Measurements from ENCODE around the gene NEDD4L.

NEDD4L gene

GRCh38 chr18:58116818-58117217, 72.8 kb downstream of the NEDD4L start:
- no peaks in the 10 kb centered on the region for H3K79me2 ChIP-seq (ENCODE audit: control insufficient read depth, insufficient read depth, low read length, unreplicated experiment)
- H3K36me3 ChIP-seq (ENCODE audit: insufficient read depth, low read length), result no peaks in the 10 kb centered on the region
- H3K27me3 ChIP-seq (ENCODE audit: insufficient read depth, low read length), result no peaks in the 10 kb centered on the region
- H2AFZ ChIP-seq (ENCODE audit: low read length, unreplicated experiment), result no peak overlapping the region
- H3K4me1 ChIP-seq (ENCODE audit: control insufficient read depth, insufficient read depth, low read length, unreplicated experiment), result peaks cover 13% of the 10 kb centered on the region
- no peak overlapping the region for H3K27ac ChIP-seq (ENCODE audit: low read depth, low read length)
- H3K4me3 ChIP-seq (ENCODE audit: low read depth, low read length), result no peak overlapping the region

DNA sequence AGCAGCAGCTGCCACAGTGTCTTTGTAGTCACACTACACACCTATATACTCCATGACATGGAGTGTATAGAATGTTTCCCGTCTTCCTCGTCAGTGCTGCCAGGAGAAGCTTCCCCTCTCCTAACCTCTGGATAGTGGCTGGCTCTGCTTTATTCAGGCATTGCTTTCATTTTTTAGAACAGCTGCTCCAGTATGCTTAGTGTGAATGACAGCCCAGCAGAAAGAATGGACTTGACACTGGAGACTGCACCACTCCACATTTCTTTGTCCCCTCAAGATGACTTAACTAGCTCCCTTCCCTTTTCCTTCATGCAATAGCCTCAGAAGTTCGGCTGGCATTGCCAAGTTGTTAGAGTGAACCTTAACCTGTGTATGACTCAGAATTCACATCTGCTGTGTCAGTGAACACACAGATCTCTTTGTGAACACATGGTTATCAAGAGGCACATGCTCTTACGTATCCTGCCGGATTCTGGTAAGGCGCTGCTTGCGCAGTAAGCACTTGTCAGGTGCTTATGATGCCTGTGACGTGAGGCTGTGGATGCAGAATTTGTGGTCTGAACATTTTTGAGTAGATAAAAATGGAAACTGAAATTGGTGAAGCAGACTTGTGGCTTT, 73.9 kb downstream of the NEDD4L start:
- no peaks in the 10 kb centered on the region for H3K79me2 ChIP-seq (ENCODE audit: control insufficient read depth, insufficient read depth, low read length, unreplicated experiment)
- no peaks in the 10 kb centered on the region for H3K27me3 ChIP-seq (ENCODE audit: insufficient read depth, low read length)
- peaks cover 13% of the 10 kb centered on the region for H3K4me1 ChIP-seq (ENCODE audit: control insufficient read depth, insufficient read depth, low read length, unreplicated experiment)
- no peak overlapping the region for H2AFZ ChIP-seq (ENCODE audit: low read length, unreplicated experiment)
- H3K27ac ChIP-seq (ENCODE audit: low read depth, low read length), result no peak overlapping the region
- H3K36me3 ChIP-seq (ENCODE audit: insufficient read depth, low read length), result no peaks in the 10 kb centered on the region
- H3K4me3 ChIP-seq (ENCODE audit: low read depth, low read length), result no peak overlapping the region

- H2AFZ ChIP-seq (ENCODE audit: low read length, unreplicated experiment), result no peak overlapping the region
- no peak overlapping the region for H3K27ac ChIP-seq (ENCODE audit: low read depth, low read length)
- H3K79me2 ChIP-seq (ENCODE audit: control insufficient read depth, insufficient read depth, low read length, unreplicated experiment), result no peaks in the 10 kb centered on the region
Observed at GRCh38 chr18:58118536-58118935, 74.5 kb downstream of the NEDD4L start.

DNA sequence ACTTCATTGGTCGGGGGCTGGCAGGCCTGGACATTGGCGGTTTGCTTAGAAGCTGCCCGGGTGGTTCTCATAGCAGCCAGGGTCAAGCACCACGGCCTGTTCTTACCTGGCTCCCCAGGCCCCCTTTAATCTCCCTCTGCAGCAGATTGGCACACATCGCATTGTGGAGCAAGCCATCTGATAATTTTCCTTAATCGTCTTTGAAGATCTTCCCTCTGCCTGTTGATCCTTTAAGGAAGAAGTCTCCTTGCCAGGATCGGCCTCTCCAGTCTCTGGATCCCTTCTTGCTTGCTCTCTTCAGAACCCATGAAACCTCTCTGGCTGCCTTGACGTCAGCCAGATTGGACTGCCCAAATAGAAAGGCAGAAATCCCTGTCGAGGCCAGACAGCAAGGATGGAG, 75.8 kb downstream of the NEDD4L start:
- H3K79me2 ChIP-seq (ENCODE audit: control insufficient read depth, insufficient read depth, low read length, unreplicated experiment), result no peaks in the 10 kb centered on the region
- H3K4me1 ChIP-seq (ENCODE audit: control insufficient read depth, insufficient read depth, low read length, unreplicated experiment), result peaks cover 13% of the 10 kb centered on the region
- H2AFZ ChIP-seq (ENCODE audit: low read length, unreplicated experiment), result no peak overlapping the region
- H3K27me3 ChIP-seq (ENCODE audit: insufficient read depth, low read length), result no peaks in the 10 kb centered on the region
- H3K4me3 ChIP-seq (ENCODE audit: low read depth, low read length), result no peak overlapping the region
- H3K36me3 ChIP-seq (ENCODE audit: insufficient read depth, low read length), result no peaks in the 10 kb centered on the region
- H3K27ac ChIP-seq (ENCODE audit: low read depth, low read length), result no peak overlapping the region

More at GRCh38 chr18:58118536-58118935, 74.5 kb downstream of the NEDD4L start:
- H3K27me3 ChIP-seq (ENCODE audit: insufficient read depth, low read length), result no peaks in the 10 kb centered on the region
- peaks cover 13% of the 10 kb centered on the region for H3K4me1 ChIP-seq (ENCODE audit: control insufficient read depth, insufficient read depth, low read length, unreplicated experiment)
- no peaks in the 10 kb centered on the region for H3K36me3 ChIP-seq (ENCODE audit: insufficient read depth, low read length)
- no peak overlapping the region for H3K4me3 ChIP-seq (ENCODE audit: low read depth, low read length)

DNA sequence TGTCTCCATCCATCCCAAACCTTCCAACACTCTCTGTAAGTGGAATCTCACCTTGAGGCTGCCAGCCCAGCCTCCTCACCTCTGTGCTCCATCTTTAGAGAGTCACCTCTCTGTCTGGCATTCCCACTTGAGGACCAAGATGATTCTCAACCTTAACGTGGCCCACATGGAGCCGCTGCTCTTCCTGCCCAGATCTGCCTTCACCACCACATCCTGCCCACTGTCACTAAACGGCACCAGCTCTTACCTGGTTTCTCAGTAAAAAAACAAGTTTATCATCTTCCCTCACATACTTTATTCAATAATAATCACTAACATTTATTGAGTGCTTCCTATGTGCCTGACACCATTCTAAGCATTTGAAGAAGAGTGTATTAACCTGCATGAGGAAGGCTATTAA, 80.4 kb downstream of the NEDD4L start:
- Histone ChIP-seq H3K4me1 (ENCODE audit: control insufficient read depth, insufficient read depth, low read length, unreplicated experiment) (no peaks in the 10 kb centered on the region), H3K27ac (ENCODE audit: low read depth, low read length) (no peak overlapping the region), H3K27me3 (ENCODE audit: insufficient read depth, low read length) (no peaks in the 10 kb centered on the region), H2AFZ (ENCODE audit: low read length, unreplicated experiment) (no peak overlapping the region), H3K36me3 (ENCODE audit: insufficient read depth, low read length) (no peaks in the 10 kb centered on the region), H3K4me3 (ENCODE audit: low read depth, low read length) (no peak overlapping the region), H3K79me2 (ENCODE audit: control insufficient read depth, insufficient read depth, low read length, unreplicated experiment) (no peaks in the 10 kb centered on the region)

DNA sequence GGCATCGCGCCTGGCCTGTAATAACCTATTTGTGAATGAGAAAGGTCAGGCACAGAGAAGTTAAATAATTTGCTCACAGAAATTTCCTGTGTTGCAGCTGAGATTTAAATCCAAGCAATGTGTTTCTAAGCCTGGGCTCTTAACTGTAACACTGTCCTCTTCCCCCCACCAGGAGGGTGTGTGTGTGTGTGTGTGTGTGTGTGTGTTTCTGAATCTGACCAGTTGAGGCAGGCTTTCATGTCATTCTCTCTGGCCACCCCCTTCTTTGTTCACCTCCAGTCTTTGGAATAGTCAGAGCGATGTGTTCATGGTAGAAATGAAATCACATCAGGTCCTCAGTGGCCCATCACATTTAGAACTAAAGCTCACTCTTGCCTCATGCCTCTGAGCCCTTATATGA, 81.2 kb downstream of the NEDD4L start:
- H2AFZ ChIP-seq (ENCODE audit: low read length, unreplicated experiment), result no peak overlapping the region
- H3K79me2 ChIP-seq (ENCODE audit: control insufficient read depth, insufficient read depth, low read length, unreplicated experiment), result no peaks in the 10 kb centered on the region
- H3K4me1 ChIP-seq (ENCODE audit: control insufficient read depth, insufficient read depth, low read length, unreplicated experiment), result no peaks in the 10 kb centered on the region
- H3K27ac ChIP-seq (ENCODE audit: low read depth, low read length), result no peak overlapping the region
- no peak overlapping the region for H3K4me3 ChIP-seq (ENCODE audit: low read depth, low read length)
- H3K36me3 ChIP-seq (ENCODE audit: insufficient read depth, low read length), result no peaks in the 10 kb centered on the region
- H3K27me3 ChIP-seq (ENCODE audit: insufficient read depth, low read length), result no peaks in the 10 kb centered on the region

DNA sequence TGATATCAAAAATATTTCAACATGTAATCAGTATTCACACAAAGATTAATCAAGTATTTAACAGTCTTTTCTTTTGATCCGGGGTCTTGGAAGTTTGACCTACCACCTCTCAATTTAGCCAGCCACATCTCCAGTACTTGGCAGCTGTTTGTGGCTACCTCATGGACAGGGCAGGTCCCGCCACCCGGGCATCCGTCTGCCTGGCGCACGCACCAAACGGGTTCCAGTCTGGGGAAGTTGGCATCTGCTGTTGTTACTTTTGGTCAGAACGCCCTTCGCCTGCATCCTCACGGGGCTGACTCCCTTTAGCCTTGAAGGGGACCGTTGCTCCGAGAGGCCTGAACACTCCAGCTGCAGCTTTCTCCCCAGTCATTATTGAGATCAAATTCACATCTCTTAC, 81.7 kb downstream of the NEDD4L start:
- Histone ChIP-seq H3K36me3 (ENCODE audit: insufficient read depth, low read length) (no peaks in the 10 kb centered on the region), H3K79me2 (ENCODE audit: control insufficient read depth, insufficient read depth, low read length, unreplicated experiment) (no peaks in the 10 kb centered on the region), H3K4me1 (ENCODE audit: control insufficient read depth, insufficient read depth, low read length, unreplicated experiment) (no peaks in the 10 kb centered on the region), H3K27ac (ENCODE audit: low read depth, low read length) (no peak overlapping the region), H2AFZ (ENCODE audit: low read length, unreplicated experiment) (no peak overlapping the region), H3K27me3 (ENCODE audit: insufficient read depth, low read length) (no peaks in the 10 kb centered on the region), H3K4me3 (ENCODE audit: low read depth, low read length) (no peak overlapping the region)

- Histone ChIP-seq H3K4me1 (ENCODE audit: control insufficient read depth, insufficient read depth, low read length, unreplicated experiment) (no peaks in the 10 kb centered on the region), H3K4me3 (ENCODE audit: low read depth, low read length) (no peak overlapping the region), H3K27me3 (ENCODE audit: insufficient read depth, low read length) (no peaks in the 10 kb centered on the region), H3K79me2 (ENCODE audit: control insufficient read depth, insufficient read depth, low read length, unreplicated experiment) (no peaks in the 10 kb centered on the region), H2AFZ (ENCODE audit: low read length, unreplicated experiment) (no peak overlapping the region), H3K36me3 (ENCODE audit: insufficient read depth, low read length) (no peaks in the 10 kb centered on the region), H3K27ac (ENCODE audit: low read depth, low read length) (no peak overlapping the region)
Observed at GRCh38 chr18:58128381-58129374, 84.7 kb downstream of the NEDD4L start.

DNA sequence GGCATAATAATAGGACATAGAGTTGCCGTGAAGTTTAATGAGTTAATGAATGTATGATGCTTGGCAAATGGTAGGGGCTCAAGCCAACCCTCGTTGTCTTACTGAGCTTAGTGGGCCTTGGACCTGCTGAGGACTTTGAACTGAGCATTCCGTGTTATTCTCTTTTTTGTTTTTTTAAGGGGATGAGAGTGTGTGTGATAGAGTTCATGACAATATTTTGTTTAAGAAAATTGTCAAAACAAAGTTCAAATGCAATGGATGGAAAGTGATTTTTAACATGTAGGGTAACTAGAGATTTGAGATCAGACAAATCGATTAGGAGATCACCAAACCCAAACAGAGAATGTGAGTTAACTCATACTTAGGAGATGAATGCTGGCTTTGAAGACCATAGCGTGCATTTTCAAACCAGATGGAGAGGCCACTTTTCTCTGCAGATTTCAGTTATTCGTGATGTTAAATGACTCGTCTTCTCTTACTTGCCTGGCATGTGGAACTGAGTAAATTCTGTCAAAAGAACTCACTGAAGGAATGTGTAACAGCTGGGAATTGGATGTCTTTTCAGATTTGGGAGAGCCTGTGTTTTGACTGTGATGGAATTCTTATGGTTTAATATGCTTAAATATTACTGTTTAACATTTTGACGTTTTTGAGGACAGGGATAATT, 88.7 kb downstream of the NEDD4L start:
- Histone ChIP-seq H3K79me2 (ENCODE audit: control insufficient read depth, insufficient read depth, low read length, unreplicated experiment) (no peaks in the 10 kb centered on the region), H3K36me3 (ENCODE audit: insufficient read depth, low read length) (no peaks in the 10 kb centered on the region), H3K27me3 (ENCODE audit: insufficient read depth, low read length) (no peaks in the 10 kb centered on the region), H3K4me3 (ENCODE audit: low read depth, low read length) (no peak overlapping the region), H2AFZ (ENCODE audit: low read length, unreplicated experiment) (no peak overlapping the region), H3K27ac (ENCODE audit: low read depth, low read length) (no peak overlapping the region), H3K4me1 (ENCODE audit: control insufficient read depth, insufficient read depth, low read length, unreplicated experiment) (peaks cover 8% of the 10 kb centered on the region)

- Histone ChIP-seq H3K79me2 (ENCODE audit: control insufficient read depth, insufficient read depth, low read length, unreplicated experiment) (peaks cover 4% of the 10 kb centered on the region), H3K27me3 (ENCODE audit: insufficient read depth, low read length) (no peaks in the 10 kb centered on the region), H3K4me1 (ENCODE audit: control insufficient read depth, insufficient read depth, low read length, unreplicated experiment) (peaks cover 8% of the 10 kb centered on the region), H2AFZ (ENCODE audit: low read length, unreplicated experiment) (peak overlapping the region; percentile 68), H3K4me3 (ENCODE audit: low read depth, low read length) (peak overlapping the region; percentile 72), H3K36me3 (ENCODE audit: insufficient read depth, low read length) (no peaks in the 10 kb centered on the region), H3K27ac (ENCODE audit: low read depth, low read length) (peak overlapping the region; percentile 5; the same call in 1 of the 2 replicates)
Observed at GRCh38 chr18:58135183-58135641, 91.2 kb downstream of the NEDD4L start.
